Activated CD4-positive, alpha-beta T cell treated with anti-CD3 and anti-CD28 coated beads for 1 hour (primary cell): ENCODE measurements around the gene METTL21C.

Source experiments
- DNase-seq: peaks from one replicate; pipeline ENCODE4 v3.0.0-alpha.2; 2020

METTL21C gene

DNA sequence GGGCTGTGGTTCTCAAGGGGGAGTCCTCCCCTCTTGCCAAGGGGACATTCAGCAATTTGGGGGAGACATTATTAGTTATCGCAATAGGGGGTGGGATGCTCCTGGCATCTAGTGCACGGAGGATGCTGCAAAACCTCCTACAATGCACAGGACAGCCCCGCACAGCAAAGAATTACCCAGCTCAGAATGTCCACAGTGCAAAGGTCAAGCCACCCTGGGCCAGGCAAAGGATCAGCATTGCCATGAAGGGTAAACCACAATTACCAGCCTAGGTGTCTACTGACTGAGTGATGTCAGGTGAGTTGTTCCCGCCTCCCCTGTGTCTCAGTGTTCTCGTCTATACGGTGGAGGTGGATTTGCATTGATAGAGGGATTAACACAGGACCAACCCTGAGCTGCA lies 2.4 kb upstream of the METTL21C start:
- no peak for DNase-seq

DNA sequence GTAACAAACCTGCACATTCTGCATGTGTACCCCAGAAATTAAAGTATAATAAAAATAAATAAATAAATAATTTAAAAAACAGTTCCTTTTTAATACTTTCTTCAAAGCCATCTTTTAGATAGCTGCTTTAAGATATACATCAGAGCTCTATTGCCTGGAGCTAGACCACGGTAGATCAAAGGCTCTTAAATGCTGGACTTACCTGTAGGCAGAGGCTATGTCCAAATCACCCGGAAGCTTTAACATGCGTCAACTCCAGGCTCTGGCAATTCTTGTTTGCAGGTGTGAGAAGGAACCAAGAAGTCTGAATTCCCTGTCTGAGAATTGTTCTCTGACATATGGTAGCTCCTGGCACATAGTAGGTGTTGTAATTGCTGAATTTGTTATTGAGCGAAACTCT lies 1.6 kb upstream of the METTL21C start:
- no peak for DNase-seq

DNA sequence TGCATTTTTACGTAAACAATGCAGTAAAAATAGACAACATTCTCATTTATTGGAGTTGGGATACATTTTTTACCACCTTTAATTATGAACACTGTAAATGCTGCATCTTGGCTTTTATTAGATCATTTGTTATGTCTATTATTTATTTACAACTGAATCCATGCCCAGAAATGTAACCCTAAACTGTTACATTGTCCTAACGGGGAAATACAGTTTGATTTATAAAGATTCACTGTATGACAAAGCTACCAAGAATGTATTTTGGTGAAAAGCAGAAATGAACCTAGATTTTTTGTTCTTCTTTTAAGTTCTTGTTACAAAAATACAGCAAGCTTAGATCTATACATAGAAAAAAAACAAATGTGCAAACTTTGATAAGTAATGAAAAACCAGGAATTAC lies 1.1 kb downstream of the METTL21C start:
- DNase-seq, result no peak

DNA sequence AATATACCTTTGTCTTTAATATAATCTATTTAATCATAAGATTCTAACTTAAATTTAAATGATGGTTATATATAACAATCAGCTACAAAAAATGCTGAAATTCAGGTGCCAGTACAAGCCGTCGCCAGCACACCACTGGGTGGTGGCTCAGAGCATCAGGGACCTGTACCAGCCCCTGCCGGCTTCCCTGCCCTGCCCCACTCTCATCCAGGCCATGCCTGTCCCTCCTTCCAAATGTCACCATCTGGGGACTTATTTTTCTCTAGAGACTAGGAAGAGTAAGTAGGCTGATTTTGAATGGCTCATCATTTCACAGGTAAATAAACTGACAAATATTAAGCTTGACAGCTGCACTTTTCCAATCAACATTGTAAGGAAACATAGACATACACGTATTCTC lies 1.6 kb downstream of the METTL21C start:
- DNase-seq, result no peak

DNA sequence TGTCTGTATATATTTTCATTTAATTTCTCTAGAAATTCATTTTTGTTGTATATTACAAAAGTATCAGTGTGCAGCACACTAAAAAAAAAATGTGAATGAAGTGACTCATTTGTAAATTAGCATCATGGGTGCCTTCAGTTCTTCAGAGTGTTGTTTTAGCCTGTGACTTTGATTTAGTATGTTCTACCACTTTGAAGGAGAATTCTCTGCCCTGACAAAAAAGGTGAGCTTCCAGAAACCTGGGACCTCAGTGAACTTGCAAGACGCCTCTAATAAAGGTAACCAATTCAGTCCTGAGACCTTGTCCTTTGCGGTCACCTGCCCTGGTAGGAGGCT lies 2.4 kb downstream of the METTL21C start:
- no peak for DNase-seq

DNA sequence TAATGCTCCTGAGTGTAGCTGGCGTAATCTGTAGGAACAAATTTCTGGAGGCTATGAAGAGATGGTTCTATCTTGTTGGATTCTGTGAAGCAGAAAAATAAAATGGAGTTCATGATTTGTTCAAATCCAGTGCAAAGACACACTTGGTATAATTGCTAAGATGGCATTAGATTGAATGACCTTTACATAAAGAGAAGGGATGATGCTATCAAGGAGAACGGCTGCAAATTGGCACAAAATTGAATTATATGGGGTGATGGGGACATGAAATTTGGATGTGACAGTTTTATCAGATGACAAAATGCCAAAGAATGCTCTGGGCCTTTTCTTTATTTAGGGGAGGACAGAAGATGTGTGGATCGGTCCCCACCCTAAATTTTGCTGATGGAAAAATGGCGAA lies 4.0 kb downstream of the METTL21C start:
- DNase-seq, result no peak

GRCh38 chr13:102688306-102688973 lies 6.4 kb downstream of the METTL21C start:
- no peak for DNase-seq

DNA sequence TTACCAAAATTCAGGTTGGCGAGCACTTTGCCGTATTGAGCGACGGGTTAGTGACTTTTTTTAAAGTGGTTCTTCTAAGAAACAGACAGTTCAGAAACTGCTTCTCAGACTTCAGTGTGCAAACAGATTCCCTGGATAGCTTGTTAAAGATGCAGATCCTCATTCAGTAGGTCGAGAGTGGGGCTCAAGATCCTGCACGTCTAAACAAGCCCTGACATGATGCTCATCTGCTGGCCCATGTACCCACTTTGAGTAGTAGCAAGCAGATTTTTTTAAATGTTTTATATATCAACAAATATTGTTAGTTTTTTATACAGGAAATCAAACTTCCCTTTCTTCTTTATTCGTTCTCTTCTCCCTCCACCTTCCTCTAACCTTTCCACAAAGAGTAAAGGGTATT lies 7.3 kb downstream of the METTL21C start:
- DNase-seq, result no peak

DNA sequence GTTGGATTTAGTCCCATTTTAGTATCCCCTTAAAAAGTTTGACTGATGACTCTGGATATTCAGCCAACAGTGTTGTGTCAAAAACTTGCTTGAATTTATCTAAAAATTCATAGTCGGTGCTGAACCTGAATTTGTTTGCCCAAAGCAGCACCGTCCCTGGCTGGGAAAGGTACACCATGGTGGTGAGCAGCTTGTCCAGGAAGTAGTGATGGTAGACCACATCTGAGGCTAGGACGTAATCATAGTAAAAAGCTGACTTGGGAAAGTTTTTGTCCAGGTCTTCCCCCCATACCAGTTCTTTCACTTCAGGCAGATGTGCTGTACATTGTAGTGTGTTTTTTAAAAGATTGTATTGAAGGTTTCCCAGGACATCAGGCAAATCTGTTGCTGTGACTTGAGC lies 8.8 kb downstream of the METTL21C start:
- DNase-seq, result no peak

DNA sequence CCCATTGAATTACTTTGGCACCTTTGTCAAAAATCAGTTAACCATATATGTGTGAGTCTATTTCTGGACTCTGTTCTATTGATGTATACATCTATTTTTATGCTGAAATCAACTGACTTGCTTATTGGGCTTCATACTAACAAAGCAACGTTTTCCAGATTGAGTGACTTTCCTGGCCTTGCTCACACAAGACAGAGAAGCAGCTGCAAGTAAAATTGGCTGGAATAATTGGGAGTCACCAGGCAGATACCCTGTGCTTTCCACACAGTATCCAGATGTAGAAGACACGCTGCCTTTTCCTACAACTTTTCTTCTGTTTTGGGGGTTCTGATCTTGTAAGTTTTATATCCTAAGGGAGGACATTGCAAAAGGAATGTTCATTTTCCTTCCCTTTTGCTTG lies 11.2 kb downstream of the METTL21C start:
- no peak for DNase-seq

GRCh38 chr13:102682727-102683126 lies 12.1 kb downstream of the METTL21C start:
- no peak for DNase-seq

- no peak for DNase-seq
These were observed 12.6 kb downstream of the METTL21C start for GRCh38 chr13:102682211-102682610.

- no peak for DNase-seq
These were observed 13.8 kb downstream of the METTL21C start for GRCh38 chr13:102680842-102681740.

DNA sequence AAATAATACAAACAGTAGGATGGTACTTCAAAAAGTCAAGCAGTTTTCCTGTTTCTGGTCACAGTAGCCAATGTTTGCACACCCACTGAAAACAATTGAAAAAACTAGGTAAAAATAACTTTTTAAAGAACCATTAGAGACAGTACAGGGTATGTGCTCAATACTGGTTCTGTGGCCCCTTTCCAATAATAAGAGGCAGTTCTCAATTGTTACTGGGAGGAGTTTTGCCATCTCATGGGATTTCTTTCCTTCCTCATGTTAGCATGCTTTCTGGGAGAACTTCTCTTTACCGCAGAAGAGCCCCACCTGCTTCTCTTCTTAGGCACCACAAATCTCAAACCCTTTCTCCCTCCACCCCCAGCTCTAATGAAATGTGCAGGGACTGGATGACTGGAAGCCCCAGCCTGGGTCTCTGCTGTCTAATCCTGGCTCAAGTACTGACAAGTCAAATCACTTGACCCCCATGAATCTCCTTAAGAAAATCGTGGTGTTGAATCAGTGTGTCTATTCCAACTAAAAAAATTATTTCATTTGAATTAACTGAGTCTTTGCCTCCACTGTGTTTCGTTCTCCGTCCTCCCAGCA lies 14.6 kb downstream of the METTL21C start:
- no peak for DNase-seq

DNA sequence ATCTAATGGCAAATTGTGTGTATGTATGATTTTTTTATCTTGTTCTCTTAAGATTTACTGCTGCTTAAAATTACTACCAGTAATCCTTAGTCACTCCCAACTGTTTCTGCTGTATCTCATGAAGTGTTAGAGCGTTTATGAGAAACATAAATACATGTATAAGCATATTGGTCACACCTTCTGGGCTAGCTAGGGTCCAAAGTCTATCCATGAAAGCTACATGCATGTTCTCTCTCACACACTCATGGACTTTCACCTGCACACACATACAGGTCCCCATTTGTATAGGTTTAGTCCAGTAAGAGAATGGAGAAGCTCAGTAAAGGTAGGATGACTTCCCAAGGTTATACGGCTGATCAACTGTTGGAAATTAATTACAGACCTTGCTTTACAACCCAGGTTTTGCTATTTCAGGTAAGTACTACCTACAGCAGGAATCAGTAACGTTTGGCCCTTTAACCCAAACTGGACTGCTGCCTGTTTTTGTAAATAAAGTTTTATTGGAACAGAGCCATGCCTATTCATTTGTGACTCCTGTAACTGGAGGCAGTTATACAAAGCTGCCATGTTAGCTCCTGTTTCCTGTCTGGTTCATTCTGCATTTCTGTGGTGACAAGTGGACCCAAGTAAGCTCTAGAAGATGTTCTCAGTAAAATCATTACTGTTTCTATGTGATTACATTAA lies 15.3 kb downstream of the METTL21C start:
- no peak for DNase-seq

GRCh38 chr13:102678339-102679107 lies 16.3 kb downstream of the METTL21C start:
- DNase-seq, result no peak

GRCh38 chr13:102677122-102677521 lies 17.7 kb downstream of the METTL21C start:
- no peak for DNase-seq

- no peak for DNase-seq
These were observed 19.7 kb downstream of the METTL21C start for GRCh38 chr13:102675115-102675514.

DNA sequence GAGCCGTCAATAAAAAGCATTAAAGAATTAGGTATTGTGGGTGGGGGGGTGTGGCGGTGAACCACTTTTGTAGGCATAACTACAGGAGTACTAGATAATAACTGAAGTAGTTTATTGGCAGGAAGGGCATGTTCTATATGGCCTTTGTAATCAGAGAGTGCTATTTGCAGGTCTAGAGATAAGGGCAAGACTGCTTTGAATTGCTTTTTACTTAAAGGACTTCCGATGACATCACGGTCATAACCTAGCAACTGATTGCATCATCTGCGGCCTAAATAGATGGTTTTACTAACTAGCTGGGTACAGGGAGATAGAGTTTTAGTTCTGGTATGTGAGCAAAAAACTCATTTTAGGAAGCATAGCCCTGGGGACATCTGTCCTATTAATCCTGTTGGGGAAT lies 24.7 kb downstream of the METTL21C start:
- DNase-seq, result no peak

DNA sequence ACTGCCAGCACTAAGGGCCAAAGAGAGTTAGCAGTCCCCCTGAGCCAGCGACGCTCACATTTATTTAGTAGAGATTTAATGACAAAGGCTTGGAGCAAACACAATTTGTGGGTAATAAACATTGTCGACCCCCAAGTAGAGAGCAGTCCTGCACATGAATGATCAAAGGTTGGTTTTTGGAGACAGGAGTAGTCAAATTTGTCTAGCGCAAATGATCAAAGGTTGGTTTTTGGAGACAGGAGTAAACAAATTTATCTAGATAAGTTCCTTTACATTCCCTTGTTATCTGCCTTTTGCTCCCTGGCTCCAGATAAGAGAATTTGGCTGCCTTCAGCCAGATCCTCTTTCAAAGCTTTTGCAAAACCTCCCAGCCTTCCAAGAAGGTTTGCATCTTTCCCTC lies 26.9 kb downstream of the METTL21C start:
- DNase-seq, result no peak

GRCh38 chr13:102667023-102667422 lies 27.8 kb downstream of the METTL21C start:
- DNase-seq, result no peak

GRCh38 chr13:102659168-102659713 lies 35.6 kb downstream of the METTL21C start:
- DNase-seq, result no peak

DNA sequence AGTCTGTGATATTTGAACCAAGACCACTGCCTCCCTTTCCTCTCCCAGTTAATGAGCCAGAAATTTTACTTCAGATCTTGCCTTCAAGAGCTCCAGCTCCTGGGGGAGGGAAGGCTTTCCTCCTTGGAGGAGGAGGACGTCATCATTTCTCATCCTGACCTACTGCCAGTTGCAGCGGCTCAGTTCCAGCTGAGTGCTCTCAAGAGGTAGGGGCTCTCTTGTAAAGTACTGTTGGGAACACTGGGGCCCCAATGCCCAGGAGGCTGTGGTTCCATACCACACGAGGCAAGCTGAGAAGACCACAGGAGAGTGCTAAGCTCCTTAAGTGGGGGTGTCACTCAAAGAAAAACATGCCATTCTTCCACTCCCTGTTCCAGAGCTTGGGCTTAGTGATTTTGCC lies 36.2 kb downstream of the METTL21C start:
- no peak for DNase-seq
